Suppressor macrophage (primary cell): ENCODE data around the gene SMIM38.

Experiments used
- DNase-seq, 4 experiments: peaks; one replicate each; pipeline ENCODE4 v3.0.0-alpha.2; 2020 to 2022

SMIM38 gene

GRCh38 chr11:69204941-69205742 is 49.4 kb downstream of the SMIM38 start:
- DNase-seq: peak; percentile 50 to 82 (median 70)
